Ascending aorta (tissue), 2 donors: ENCODE measurements around the gene MCC. TPM values are rescaled to one million over a fixed set of nuclear protein-coding genes. Genes with fewer than 3 reads are reported as not detected.

ENCODE experiments used
- DNase-seq, 2 donors: peaks; one replicate each; pipeline ENCODE4 v3.0.0-alpha.2; 2019; ENCODE audit warnings: low spot score in 2 of 2
- H3K27ac ChIP-seq, 2 donors: fragments of 200-600 bp; sonication (generic); one replicate each; pipeline ENCODE4 v1.5.1; 2016 to 2017; ENCODE audit warnings: mild to moderate bottlenecking in 1 of 2
- H3K27me3 ChIP-seq: fragments of 200-600 bp; sonication (generic); one replicate; pipeline ENCODE4 v1.5.1; 2017
- H3K36me3 ChIP-seq, 2 donors: fragments of 200-600 bp; sonication (generic); one replicate each; pipeline ENCODE4 v1.5.1; 2016
- H3K4me1 ChIP-seq, 2 donors: fragments of 200-600 bp; sonication (generic); one replicate each; pipeline ENCODE4 v1.5.1; 2016 to 2017; ENCODE audit warnings: mild to moderate bottlenecking in 1 of 2
- H3K4me3 ChIP-seq, 2 donors: fragments of 200-600 bp; sonication (generic); one replicate each; pipeline ENCODE4 v1.5.1; 2016 to 2017; ENCODE audit warnings: mild to moderate bottlenecking in 1 of 2
- H3K9me3 ChIP-seq, 2 donors: fragments of 200-600 bp; sonication (generic); one replicate each; pipeline ENCODE4 v1.5.1; 2016
- CTCF ChIP-seq, 3 experiments: fragments of 200-600 bp in 2 of 3; fragments of 450-650 bp in 1 of 3; sonication (generic) in 2 of 3; IDR thresholded peaks; one replicate each; pipeline ENCODE4 v1.5.1; 2016 to 2019; ENCODE audit warnings: antibody characterized with exemption in 3 of 3, mild to moderate bottlenecking in 1 of 3, moderate library complexity in 1 of 3
- intact Hi-C: fragments of 100-400 bp; cut with DNase I; formaldehyde crosslinking; loops from one replicate; pipeline ENCODE4 v1.15.1; 2023
- total RNA-seq: library from RNA; depleted of rRNA; stranded (reverse); fragments of >200 nt; gene quantifications from one replicate; pipeline ENCODE4 v1.1.0, GENCODE V29; 2016

Gene MCC
- total RNA-seq, result 67.9 TPM

DNA sequence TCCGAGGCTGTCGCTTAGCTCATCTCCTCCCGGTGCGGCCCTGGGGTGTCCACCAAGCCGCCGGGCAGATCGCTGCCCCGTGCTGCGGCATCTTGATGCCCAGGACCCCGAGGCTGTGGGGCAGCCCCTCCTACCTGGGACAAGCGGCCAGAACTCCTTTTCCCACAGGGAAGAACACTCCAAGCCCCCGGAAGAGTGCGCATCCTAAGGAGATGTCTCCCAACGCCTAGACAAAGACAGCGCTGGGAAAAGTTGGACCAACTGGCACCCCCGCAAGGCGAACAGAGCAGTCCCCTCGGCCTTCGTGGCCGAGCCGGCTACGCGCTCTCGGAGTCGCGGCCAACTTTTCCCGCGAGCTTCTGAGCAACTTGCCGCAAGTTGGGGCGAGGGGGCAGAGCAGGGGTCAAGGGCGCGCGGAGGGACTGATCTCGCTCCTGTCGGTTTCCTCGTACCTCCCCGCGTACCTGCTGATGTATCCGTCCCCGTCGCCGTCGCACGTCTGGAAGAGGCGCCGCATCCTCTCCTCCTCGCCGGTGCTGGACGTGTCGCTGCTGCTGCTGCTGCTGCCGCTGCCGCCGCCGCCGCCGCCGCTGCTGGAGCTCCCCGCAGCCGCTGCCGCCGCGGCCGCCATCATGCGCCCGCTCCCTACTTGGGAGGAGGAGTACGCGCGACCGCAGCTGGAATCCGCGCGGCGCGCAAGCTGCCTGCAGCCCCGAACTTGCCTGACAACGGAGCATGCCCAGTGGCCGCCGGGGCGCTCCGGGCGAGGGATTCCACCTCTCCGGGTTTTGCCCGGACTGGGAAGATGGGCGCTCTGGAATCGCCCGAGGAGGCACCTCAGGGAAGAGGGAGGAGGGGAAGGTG lies at the start of gene MCC:
Gene MCC, minus strand, starts transcription at position 673 of the 864 bp plus-strand sequence.
- Histone ChIP-seq H3K36me3 (no peaks in the 10 kb centered on the region), H3K4me3 (peak within 1 kb of the TSS; percentile 55 to 69), H3K9me3 (no peaks in the 10 kb centered on the region), H3K4me1 (peaks cover 3 to 8% of the 10 kb centered on the region in 2 donors), H3K27me3 (no peaks in the 10 kb centered on the region), H3K27ac (peak within 1 kb of the TSS in 1 of 2 donors; percentile 31)
- no peak for TF ChIP-seq CTCF (IDR thresholded peaks at IDR 0.05)
- DNase-seq, result peak in 1 of 2 donors; percentile 81
- intact Hi-C loops, result loop anchor here (1.0 to 10.0 kb wide), 2 partner anchors 25 to 193 kb away; partner anchors contain the start of gene YTHDC2

- Histone ChIP-seq H3K9me3 (peaks cover 0 to 7% of the 10 kb centered on the region in 2 donors), H3K27me3 (no peaks in the 10 kb centered on the region), H3K27ac (no peak overlapping the region), H3K4me1 (no peaks in the 10 kb centered on the region), H3K4me3 (no peak overlapping the region), H3K36me3 (peaks cover 10 to 40% of the 10 kb centered on the region in 2 donors)
- intact Hi-C loops, result no loop called here
- DNase-seq, result no peak
- TF ChIP-seq CTCF (IDR thresholded peaks at IDR 0.05), result no peak
These were observed 43.4 kb upstream of the MCC start for GRCh38 chr5:113531481-113532159.

DNA sequence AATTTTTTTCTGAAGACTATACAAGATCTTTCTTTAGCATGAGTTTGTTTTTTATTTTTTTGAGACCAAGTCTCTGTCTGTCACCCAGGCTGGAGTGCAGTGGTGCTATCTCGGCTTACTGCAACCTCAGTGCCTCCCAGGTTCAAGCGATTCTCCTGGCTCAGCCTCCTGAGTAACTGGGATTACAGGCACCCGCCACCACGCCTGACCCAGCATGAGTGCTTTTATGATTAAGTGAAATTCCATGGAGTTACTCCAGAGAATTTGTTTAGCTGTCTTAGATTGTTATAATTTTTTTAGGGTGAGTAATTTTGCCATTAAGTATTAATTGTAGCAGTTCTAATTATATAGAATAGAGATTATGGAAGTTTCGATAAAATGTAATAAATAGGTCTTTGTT lies 39.5 kb upstream of the MCC start:
- no peaks in the 10 kb centered on the region for H3K27me3 ChIP-seq

GRCh38 chr5:113526421-113526820 lies 38.2 kb upstream of the MCC start:
- Histone ChIP-seq H3K27me3 (no peaks in the 10 kb centered on the region), H3K27ac (no peak overlapping the region), H3K9me3 (peaks cover 0 to 7% of the 10 kb centered on the region in 2 donors), H3K36me3 (peaks cover 0 to 13% of the 10 kb centered on the region in 2 donors), H3K4me3 (no peak overlapping the region), H3K4me1 (no peaks in the 10 kb centered on the region)
- TF ChIP-seq CTCF (IDR thresholded peaks at IDR 0.05), result no peak
- no peak for DNase-seq
- intact Hi-C loops, result no loop called here

More for the DNA sequence above, 39.5 kb upstream of the MCC start:
- intact Hi-C loops, result no loop called here
- Histone ChIP-seq H3K9me3 (peaks cover 0 to 7% of the 10 kb centered on the region in 2 donors), H3K4me1 (no peaks in the 10 kb centered on the region), H3K4me3 (no peak overlapping the region), H3K27ac (no peak overlapping the region), H3K36me3 (peaks cover 0 to 15% of the 10 kb centered on the region in 2 donors)
- DNase-seq, result no peak
- TF ChIP-seq CTCF (IDR thresholded peaks at IDR 0.05), result no peak

DNA sequence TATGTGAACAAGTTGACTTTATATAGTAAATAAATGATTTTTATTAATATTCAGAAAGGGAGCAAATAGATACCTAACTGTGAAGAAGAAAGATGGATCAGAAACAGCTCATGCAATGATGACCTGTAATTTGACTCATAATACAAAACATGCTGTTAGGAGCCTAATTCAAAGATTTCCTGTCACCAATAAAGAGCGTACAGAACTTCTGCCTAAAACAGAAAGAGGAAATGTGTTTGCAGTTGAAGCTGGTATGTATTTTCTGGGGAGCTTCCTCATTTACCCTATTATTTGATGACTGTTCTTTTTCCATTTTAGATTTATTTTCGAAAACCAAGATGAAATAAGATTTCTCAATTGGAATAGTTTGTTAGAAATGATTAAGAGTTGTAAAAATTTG lies 36.7 kb upstream of the MCC start:
- no peak for DNase-seq
- no peak overlapping the region for H3K4me3 ChIP-seq
- no peaks in the 10 kb centered on the region for H3K27me3 ChIP-seq
- no peak for TF ChIP-seq CTCF (IDR thresholded peaks at IDR 0.05)
- H3K9me3 ChIP-seq, result no peaks in the 10 kb centered on the region
- no peak overlapping the region for H3K27ac ChIP-seq
- H3K36me3 ChIP-seq, result peaks cover 0 to 7% of the 10 kb centered on the region in 2 donors
- intact Hi-C loops, result no loop called here
- H3K4me1 ChIP-seq, result no peaks in the 10 kb centered on the region
